ENCODE results near the gene FBXL12. TPM values are rescaled to one million over a fixed set of nuclear protein-coding genes. Genes with fewer than 3 reads are reported as not detected.

The FBXL12 gene, protein sequence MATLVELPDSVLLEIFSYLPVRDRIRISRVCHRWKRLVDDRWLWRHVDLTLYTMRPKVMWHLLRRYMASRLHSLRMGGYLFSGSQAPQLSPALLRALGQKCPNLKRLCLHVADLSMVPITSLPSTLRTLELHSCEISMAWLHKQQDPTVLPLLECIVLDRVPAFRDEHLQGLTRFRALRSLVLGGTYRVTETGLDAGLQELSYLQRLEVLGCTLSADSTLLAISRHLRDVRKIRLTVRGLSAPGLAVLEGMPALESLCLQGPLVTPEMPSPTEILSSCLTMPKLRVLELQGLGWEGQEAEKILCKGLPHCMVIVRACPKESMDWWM
- total RNA-seq, result 10 to 100 TPM; 38.0 to 42.1 TPM
- 10 to 100 TPM in 1 of 3 donors, 1 to 10 TPM in 2; 8.3 to 15.6 (median 8.5) TPM for polyA plus RNA-seq
- total RNA-seq, result 17.1 to 44.0 (median 26.7) reads per million in 6 experiments

DNA sequence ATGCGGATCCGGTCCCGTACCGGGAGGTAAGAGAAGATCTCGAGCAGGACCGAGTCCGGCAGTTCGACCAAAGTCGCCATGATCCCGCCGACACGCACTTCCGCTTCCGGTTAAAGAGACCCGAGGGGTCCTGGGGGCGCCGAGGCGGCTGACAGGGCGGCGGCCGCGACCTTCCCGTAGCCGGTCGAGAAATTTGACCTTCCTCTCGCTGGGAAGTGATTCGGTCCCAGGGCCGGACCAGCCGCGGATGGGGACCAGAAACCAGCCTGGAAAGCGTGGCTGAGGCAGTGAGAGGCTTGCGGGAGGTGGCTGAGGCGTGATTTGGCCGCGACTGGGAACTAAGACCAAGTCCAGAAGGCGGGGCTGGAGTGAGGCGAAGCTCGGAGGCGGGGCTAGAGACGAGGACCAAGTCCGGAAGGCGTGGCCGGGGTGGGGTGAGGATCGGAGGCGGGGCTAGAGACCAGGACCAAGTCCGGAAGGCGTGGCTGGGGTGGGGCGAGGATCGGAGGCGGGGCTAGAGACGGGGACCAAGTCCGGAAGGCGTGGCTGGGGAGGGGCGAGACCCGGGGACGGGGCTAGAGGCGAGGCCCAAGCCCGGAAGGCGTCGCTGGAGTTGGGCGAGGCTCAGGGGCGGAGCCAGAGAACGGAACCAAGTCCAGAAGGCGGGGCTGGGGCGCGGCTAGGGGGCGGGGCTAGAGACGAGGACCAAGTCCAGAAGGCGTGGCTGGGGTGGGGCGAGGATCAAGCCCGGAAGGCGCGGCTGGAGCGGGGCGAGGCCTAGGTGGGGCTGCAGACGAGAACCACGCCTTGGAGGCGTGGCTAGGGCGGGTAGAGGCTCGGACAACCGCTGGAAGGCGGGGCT lies at the start of gene FBXL12:
TSS of gene FBXL12 (minus strand) at position 346 of the 862 bp plus-strand sequence. CDS start at position 80, 266 bp downstream.
- DNase-seq (peak; percentile 99 to 100 (median 100)), ATAC-seq (peak; percentile 87 to 90)
- peak within 1 kb of the TSS; percentile 83 to 98 (median 93) for H3K27ac Mint-ChIP-seq
- peaks cover 4 to 25% (median 21%) of the 10 kb centered on the region in 3 donors for H3K36me3 Mint-ChIP-seq
- no peaks in the 10 kb centered on the region for H3K27me3 Mint-ChIP-seq
- H3K4me3 Mint-ChIP-seq, result peak within 1 kb of the TSS; percentile 89 to 94 (median 92)
- POLR2A ChIA-PET, result interaction anchor here (0.6 to 2.2 kb wide), 22 partner anchors 9 to 1303 kb away, joined by 3 to 23 read pairs (median 4); partner anchors contain the start of genes PIN1, UBL5 and ZNF846
- peaks cover 0 to 5% (median 0%) of the 10 kb centered on the region in 9 donors for H3K9me3 Mint-ChIP-seq
- H3K4me1 Mint-ChIP-seq, result peaks cover 13 to 42% (median 35%) of the 10 kb centered on the region in 4 donors

DNA sequence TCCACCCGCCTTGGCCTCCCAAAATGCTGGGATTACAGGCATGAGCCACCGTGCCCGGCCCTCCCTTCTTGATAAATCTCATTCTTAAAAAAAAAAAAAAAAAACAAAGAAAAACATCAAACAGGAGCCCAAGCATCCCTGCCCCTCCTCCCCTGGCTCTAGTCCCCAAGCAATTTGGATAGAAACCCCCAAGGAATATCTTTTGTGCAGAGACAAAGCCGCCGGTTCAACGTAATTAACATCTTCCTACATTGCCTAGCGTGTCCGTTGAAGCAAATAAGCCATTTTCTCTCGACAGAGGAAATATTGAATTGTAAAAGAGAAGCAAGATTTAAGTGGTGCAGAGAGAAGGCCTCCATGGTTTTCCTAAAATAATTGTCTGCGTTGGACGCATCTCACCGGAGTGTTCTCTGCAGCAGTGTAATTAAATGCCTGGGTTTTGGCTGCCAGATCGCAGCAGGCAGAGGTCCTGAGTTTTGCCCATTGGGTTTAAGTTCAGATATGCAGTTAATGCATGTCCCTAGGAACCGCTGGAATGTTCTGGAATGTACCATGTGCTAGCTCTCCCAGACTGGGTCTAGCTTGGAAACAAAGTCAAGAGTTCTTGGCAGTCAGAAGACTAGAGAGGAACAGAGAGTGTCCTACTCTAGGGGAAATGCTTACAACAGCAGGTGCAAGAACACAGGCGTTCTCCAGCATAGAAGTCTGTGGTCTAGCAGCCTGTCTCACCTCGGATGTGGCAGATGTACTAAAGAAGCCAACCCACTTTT lies 47.0 kb upstream of the FBXL12 start:
- Mint-ChIP-seq H3K4me3 (peak overlapping the region; percentile 56 to 87 (median 69)), H3K27ac (peak overlapping the region; percentile 51 to 96 (median 90)), H3K27me3 (no peaks in the 10 kb centered on the region), H3K9me3 (no peaks in the 10 kb centered on the region), H3K36me3 (peaks cover 0 to 5% (median 0%) of the 10 kb centered on the region in 3 donors), H3K4me1 (peaks cover 34 to 62% (median 59%) of the 10 kb centered on the region in 4 donors)
- POLR2A ChIA-PET, result interaction anchor here (0.7 to 2.0 kb wide), 3 partner anchors 8 to 13 kb away, joined by 3 to 7 read pairs (median 4); no protein-coding TSS in a partner anchor
- ATAC-seq, result peak; percentile 82 to 86
- DNase-seq, result peak in 9 of 10 donors; percentile 28 to 81 (median 63)

DNA sequence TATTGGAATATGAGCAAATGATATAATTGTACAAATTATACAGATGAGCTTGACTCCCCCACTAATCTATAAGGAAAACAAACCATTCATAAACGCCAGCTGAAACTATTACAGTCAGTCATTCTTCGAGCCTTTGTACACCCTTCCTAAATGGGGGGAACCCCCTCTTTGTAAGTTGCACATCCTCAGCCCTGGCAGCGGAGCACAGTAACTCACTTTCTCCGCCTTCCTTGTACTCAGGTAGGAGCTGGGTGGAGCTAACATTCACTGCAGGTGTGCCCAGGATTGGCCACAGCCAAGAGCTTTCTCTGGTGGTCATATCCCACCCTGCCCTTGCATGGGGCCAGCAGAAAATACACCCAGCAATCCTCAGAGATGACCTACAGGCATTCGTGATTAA lies 44.9 kb upstream of the FBXL12 start:
- POLR2A ChIA-PET, result interaction anchor here (0.6 to 2.5 kb wide), 7 partner anchors 11 to 45 kb away, joined by 3 to 14 read pairs (median 5); partner anchors contain the start of genes FBXL12, PIN1 and UBL5
- Mint-ChIP-seq H3K4me3 (peak overlapping the region; percentile 67 to 90 (median 78)), H3K27me3 (no peaks in the 10 kb centered on the region), H3K4me1 (peaks cover 38 to 81% (median 76%) of the 10 kb centered on the region in 4 donors), H3K36me3 (no peaks in the 10 kb centered on the region), H3K27ac (peak overlapping the region; percentile 89 to 99 (median 96)), H3K9me3 (no peaks in the 10 kb centered on the region)
- ATAC-seq (peak; percentile 77 to 81), DNase-seq (peak in 6 of 10 donors; percentile 14 to 53 (median 36))

DNA sequence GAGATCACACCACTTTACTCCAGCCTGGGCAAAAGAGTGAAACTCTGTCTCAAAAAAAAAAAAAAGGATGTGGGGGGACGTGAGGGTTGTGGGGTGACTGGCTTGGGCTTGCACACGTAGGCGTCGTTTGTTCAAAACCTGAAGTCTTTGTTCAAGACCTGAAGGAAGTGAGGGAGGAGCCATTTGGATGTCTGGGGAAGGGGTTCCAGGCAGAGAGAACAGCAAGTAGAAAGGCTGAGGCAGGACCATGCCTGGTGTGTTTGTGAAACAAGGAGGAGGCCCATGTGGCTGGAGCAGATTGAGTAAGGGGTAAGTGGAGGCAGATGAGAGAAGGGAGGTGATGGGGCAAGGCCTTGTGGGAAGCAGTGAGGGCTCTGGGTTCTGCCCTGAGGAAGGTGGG lies 44.1 kb upstream of the FBXL12 start:
- peak overlapping the region; percentile 67 to 90 (median 78) for H3K4me3 Mint-ChIP-seq
- POLR2A ChIA-PET, result interaction anchor here (0.6 to 2.5 kb wide), 8 partner anchors 28 to 1417 kb away, joined by 3 to 14 read pairs (median 4); partner anchors contain the start of genes PIN1 and UBL5
- H3K27ac Mint-ChIP-seq, result peak overlapping the region; percentile 89 to 99 (median 96)
- H3K4me1 Mint-ChIP-seq, result peaks cover 46 to 89% (median 84%) of the 10 kb centered on the region in 4 donors
- no peaks in the 10 kb centered on the region for H3K9me3 Mint-ChIP-seq
- no peaks in the 10 kb centered on the region for H3K36me3 Mint-ChIP-seq
- ATAC-seq (peak; percentile 19 to 50), DNase-seq (peak in 5 of 10 donors; percentile 29 to 63 (median 35))
- no peaks in the 10 kb centered on the region for H3K27me3 Mint-ChIP-seq

DNA sequence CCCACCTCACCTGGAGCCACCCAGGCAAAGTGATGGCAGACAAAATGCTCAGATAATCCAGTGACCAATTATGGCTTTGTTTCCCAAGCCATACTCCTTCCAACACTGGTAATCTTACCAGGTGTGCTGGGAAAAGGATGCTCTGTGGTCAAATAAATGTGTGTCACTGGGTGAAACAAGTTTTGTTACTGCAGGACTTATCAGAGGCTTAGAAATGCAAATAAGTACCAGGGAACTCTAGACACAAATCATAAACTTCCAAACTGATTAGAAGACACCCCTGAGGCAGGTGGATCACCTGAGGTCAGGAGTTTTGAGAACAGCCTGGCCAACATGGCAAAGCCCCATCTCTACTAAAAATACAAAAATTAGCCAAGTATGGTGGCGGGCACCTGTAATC lies 42.6 kb upstream of the FBXL12 start:
- H3K36me3 Mint-ChIP-seq, result no peaks in the 10 kb centered on the region
- H3K27me3 Mint-ChIP-seq, result no peaks in the 10 kb centered on the region
- peaks cover 50 to 94% (median 91%) of the 10 kb centered on the region in 4 donors for H3K4me1 Mint-ChIP-seq
- DNase-seq (no peak), ATAC-seq (no peak)
- peak overlapping the region in 8 of 10 donors; percentile 4 to 99 (median 88) for H3K27ac Mint-ChIP-seq
- H3K4me3 Mint-ChIP-seq, result peak overlapping the region in 5 of 10 donors; percentile 22 to 81 (median 75)
- POLR2A ChIA-PET, result interaction anchor here (1.4 kb wide), 1 partner anchor 27 kb away, joined by 6 read pairs; the partner anchor contains the start of gene PIN1
- H3K9me3 Mint-ChIP-seq, result no peaks in the 10 kb centered on the region

DNA sequence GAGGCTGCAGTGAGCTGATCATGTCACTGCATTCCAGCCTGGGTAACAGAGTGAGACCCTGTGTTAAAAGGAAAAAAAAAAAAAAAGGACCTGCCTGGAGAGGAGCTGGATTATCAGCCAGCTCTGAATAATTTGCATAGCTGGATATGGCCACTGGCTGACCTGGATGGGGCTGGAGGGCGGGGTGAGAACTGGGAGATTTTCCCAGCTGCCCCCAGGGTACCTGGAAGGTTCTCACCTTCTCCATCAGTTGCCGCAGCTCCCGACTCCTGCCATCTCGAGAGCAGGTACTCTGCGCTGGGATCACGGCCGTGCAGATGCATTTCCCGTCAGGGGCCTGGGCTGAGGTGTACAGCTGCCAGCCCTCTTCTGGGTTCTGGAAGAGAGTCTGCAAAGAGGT lies 41.5 kb upstream of the FBXL12 start:
- no peaks in the 10 kb centered on the region for H3K9me3 Mint-ChIP-seq
- peak overlapping the region in 7 of 10 donors; percentile 24 to 99 (median 43) for H3K27ac Mint-ChIP-seq
- peaks cover 0 to 5% (median 3%) of the 10 kb centered on the region in 3 donors for H3K36me3 Mint-ChIP-seq
- H3K4me1 Mint-ChIP-seq, result peaks cover 45 to 94% (median 86%) of the 10 kb centered on the region in 4 donors
- H3K4me3 Mint-ChIP-seq, result peak overlapping the region in 2 of 10 donors; percentile 36 to 76
- ATAC-seq, result no peak
- DNase-seq, result no peak
- POLR2A ChIA-PET, result interaction anchor here (0.6 to 1.7 kb wide), 3 partner anchors 42 to 1342 kb away, joined by 3 to 4 read pairs (median 4); partner anchors contain the start of gene FBXL12
- no peaks in the 10 kb centered on the region for H3K27me3 Mint-ChIP-seq

DNA sequence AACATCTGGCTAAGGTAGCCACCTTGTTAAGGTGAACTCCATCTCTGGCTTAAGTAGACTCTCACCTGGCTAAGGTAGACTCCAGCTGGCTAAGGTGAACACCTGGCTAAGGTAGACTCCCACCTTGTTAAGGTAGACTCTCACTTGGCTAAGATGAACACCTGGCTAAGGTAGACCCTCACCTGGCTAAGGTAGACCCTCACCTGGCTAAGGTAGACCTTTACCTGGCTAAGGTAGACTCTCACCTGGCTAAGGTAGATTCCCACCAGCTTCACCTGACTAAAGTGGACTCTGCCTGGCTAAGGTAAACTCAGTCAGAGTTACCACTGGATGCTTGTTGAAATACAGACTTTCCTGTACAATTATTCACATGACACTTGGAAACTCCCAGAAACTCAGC lies 39.9 kb upstream of the FBXL12 start:
- no peaks in the 10 kb centered on the region for H3K27me3 Mint-ChIP-seq

DNA sequence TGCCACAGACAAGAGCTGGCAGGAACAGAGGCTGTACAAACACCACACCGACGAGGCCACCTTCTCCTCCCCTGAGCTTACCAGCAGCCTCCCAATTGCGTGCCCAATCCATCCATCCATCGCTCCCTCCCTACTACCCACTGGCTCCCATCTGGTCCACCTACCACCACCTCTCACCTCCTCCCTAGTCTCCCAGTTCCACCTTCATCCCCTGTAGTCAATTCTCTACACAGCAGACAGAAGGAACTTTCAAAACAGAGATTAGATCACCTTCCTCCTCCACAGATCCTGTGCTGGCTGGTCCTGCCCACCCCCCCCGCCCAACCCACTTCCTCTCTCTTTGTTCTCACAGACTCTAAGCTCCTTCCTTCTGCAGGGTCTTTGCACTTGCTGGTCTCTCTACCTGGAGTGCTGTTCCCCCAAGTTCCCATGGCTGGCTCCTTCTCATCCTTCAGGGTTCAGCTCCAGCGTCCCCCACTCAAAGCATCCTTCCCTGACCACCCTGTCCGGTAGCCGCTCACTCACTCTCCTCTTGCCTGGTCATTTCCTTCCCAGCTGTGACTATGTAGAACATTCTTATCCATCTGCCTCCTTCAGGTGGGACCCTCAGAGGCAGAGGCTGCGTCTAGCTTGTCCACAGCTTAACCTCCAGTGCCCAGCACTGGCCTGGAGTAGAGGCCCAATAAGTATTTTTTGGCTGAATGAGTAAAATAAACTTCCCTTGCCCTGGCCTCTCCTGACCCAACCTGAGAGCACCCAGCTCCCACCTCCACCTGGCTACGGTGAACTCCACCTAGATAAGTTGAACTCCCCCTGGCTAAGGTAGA lies 39.3 kb upstream of the FBXL12 start:
- no peaks in the 10 kb centered on the region for H3K27me3 Mint-ChIP-seq
- ATAC-seq (peak; percentile 84 to 88), DNase-seq (peak in 5 of 10 donors; percentile 21 to 62 (median 51))
- no peaks in the 10 kb centered on the region for H3K9me3 Mint-ChIP-seq
- H3K4me1 Mint-ChIP-seq, result peaks cover 39 to 92% (median 72%) of the 10 kb centered on the region in 4 donors
- H3K4me3 Mint-ChIP-seq, result peak overlapping the region; percentile 90 to 99 (median 95)
- peak overlapping the region; percentile 94 to 99 (median 98) for H3K27ac Mint-ChIP-seq
- peaks cover 5 to 15% (median 12%) of the 10 kb centered on the region in 3 donors for H3K36me3 Mint-ChIP-seq
- POLR2A ChIA-PET, result interaction anchor here (0.5 to 3.5 kb wide), 16 partner anchors 8 to 452 kb away, joined by 3 to 15 read pairs (median 4); partner anchors contain the start of genes FBXL12, PIN1 and UBL5

More for the DNA sequence above, 39.9 kb upstream of the FBXL12 start:
- Mint-ChIP-seq H3K27ac (peak overlapping the region; percentile 78 to 99 (median 98)), H3K9me3 (no peaks in the 10 kb centered on the region), H3K36me3 (peaks cover 3 to 11% (median 9%) of the 10 kb centered on the region in 3 donors), H3K4me3 (peak overlapping the region; percentile 90 to 99 (median 95)), H3K4me1 (peaks cover 44 to 92% (median 76%) of the 10 kb centered on the region in 4 donors)
- ATAC-seq (no peak), DNase-seq (no peak)
- POLR2A ChIA-PET, result interaction anchor here (0.5 to 3.5 kb wide), 12 partner anchors 8 to 378 kb away, joined by 4 to 15 read pairs (median 6); partner anchors contain the start of genes FBXL12, PIN1 and UBL5

DNA sequence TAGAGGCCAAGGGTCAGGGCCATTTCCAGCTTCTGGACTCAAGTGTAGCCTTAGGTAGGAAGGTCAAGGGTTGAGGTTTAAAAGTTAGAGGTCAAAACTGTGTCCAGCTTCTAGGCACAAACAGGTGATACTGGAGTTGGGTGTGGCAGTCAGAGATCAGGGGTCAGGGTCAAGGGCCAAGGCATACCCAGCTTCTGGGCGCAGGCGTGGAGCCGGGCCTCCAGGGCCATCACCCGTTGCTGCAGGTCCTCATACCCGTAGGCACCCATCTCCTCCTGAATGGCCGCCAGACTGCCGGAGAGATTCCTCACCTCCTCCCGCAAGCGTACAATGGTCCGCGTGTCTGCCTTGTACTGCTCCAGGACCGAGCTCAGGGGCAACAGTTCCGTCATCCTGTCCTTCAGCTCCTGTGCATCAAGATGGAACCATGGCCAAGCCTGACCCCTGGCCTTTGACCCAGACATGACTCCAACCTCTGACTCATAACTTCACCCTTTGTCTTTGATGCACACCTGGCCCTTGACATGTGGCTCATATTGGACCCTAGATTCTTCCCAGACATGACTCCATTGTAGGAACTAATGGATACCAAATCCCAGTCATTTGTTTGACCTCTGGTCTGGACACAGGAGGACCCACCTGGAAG lies 38.3 kb upstream of the FBXL12 start:
- ATAC-seq (peak in 1 of 2 donors; percentile 16), DNase-seq (no peak)
- Mint-ChIP-seq H3K27me3 (no peaks in the 10 kb centered on the region), H3K9me3 (no peaks in the 10 kb centered on the region), H3K4me3 (peak overlapping the region; percentile 90 to 99 (median 95)), H3K4me1 (peaks cover 38 to 92% (median 67%) of the 10 kb centered on the region in 4 donors), H3K36me3 (peaks cover 5 to 23% (median 12%) of the 10 kb centered on the region in 3 donors), H3K27ac (peak overlapping the region; percentile 94 to 99 (median 98))
- POLR2A ChIA-PET, result interaction anchor here (0.5 to 3.5 kb wide), 12 partner anchors 8 to 451 kb away, joined by 3 to 15 read pairs (median 6); partner anchors contain the start of genes FBXL12, PIN1, UBL5 and ZNF846

DNA sequence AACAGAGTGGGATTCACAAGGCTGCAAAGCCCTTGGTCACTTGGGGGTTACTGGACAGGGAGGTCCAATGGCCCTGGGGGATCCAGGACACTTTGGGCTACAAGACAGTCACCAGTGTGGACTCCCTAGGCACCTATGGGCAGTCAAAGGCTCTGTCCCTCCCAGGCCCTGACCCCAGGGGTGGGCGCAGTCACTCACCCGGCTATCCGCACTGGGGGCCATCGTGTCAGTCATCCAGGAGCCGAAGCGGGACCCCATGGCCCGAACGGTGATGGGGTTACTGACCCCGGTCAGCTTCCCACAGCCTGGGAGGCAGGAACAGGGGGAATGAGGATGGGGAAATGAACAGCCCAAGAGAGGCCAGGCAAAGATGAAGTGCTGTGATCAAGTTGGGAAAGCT lies 37.7 kb upstream of the FBXL12 start:
- DNase-seq (no peak), ATAC-seq (no peak)
- H3K4me3 Mint-ChIP-seq, result peak overlapping the region; percentile 90 to 99 (median 95)
- POLR2A ChIA-PET, result interaction anchor here (1.1 to 3.5 kb wide), 5 partner anchors 9 to 88 kb away, joined by 4 to 15 read pairs (median 9); partner anchors contain the start of genes UBL5 and ZNF846
- H3K27ac Mint-ChIP-seq, result peak overlapping the region; percentile 92 to 99 (median 98)
- no peaks in the 10 kb centered on the region for H3K9me3 Mint-ChIP-seq
- H3K36me3 Mint-ChIP-seq, result peaks cover 5 to 26% (median 12%) of the 10 kb centered on the region in 3 donors
- peaks cover 36 to 92% (median 62%) of the 10 kb centered on the region in 4 donors for H3K4me1 Mint-ChIP-seq
- H3K27me3 Mint-ChIP-seq, result no peaks in the 10 kb centered on the region
